WI38 (cell line): ENCODE data around the gene PDE4D.

Source experiments
- H3K4me3 ChIP-seq: 2 replicates; pipeline ENCODE4 v1.5.1; 2011; ENCODE audit warnings: low read depth, mild to moderate bottlenecking, control low read depth, low read length
- CTCF ChIP-seq: IDR thresholded peaks from 2 replicates; pipeline ENCODE4 v1.5.1; 2012; ENCODE audit warnings: low read depth, mild to moderate bottlenecking, control low read depth, low read length

Gene PDE4D

GRCh38 chr5:59559847-59560246 lies 333.7 kb downstream of the PDE4D start:
- no peak for TF ChIP-seq CTCF
- no peak overlapping the region for H3K4me3 ChIP-seq

GRCh38 chr5:59559323-59559722 lies 334.2 kb downstream of the PDE4D start:
- no peak for TF ChIP-seq CTCF
- no peak overlapping the region for H3K4me3 ChIP-seq

GRCh38 chr5:59558501-59558900 lies 335.0 kb downstream of the PDE4D start:
- no peak for TF ChIP-seq CTCF
- H3K4me3 ChIP-seq, result no peak overlapping the region

GRCh38 chr5:59557572-59557971 lies 336.0 kb downstream of the PDE4D start:
- TF ChIP-seq CTCF, result no peak
- H3K4me3 ChIP-seq, result no peak overlapping the region

- H3K4me3 ChIP-seq, result no peak overlapping the region
- TF ChIP-seq CTCF, result no peak
Measured at GRCh38 chr5:59555596-59555995, 337.9 kb downstream of the PDE4D start.

- no peak overlapping the region for H3K4me3 ChIP-seq
- no peak for TF ChIP-seq CTCF
Measured at GRCh38 chr5:59554501-59554900, 339.0 kb downstream of the PDE4D start.

- no peak for TF ChIP-seq CTCF
- no peak overlapping the region for H3K4me3 ChIP-seq
Measured at GRCh38 chr5:59553992-59554391, 339.5 kb downstream of the PDE4D start.
